Transverse colon (tissue), 4 donors: ENCODE data around the gene KBTBD4. TPM values are rescaled to one million over a fixed set of nuclear protein-coding genes. Genes with fewer than 3 reads are reported as not detected.

Experiments
- DNase-seq: peaks from one replicate; pipeline ENCODE4 v3.0.0-alpha.2; 2019
- H3K27ac ChIP-seq, 4 donors: fragments of 200-600 bp; sonication (generic); 2 replicates each; pipeline ENCODE4 v1.5.1; 2016 to 2018; ENCODE audit warnings: inconsistent platforms in 4 of 4
- H3K27me3 ChIP-seq: fragments of 200-600 bp; sonication (generic); 2 replicates; pipeline ENCODE4 v1.5.1; 2017; ENCODE audit warnings: inconsistent platforms
- H3K36me3 ChIP-seq, 4 donors: fragments of 200-600 bp; sonication (generic); 2 replicates each; pipeline ENCODE4 v1.5.1; 2017 to 2019; ENCODE audit warnings: inconsistent platforms in 4 of 4
- H3K4me1 ChIP-seq, 4 donors: fragments of 200-600 bp; sonication (generic); 2 replicates each; pipeline ENCODE4 v1.5.1; 2017 to 2020; ENCODE audit warnings: inconsistent platforms in 4 of 4
- H3K4me3 ChIP-seq, 4 donors: fragments of 200-600 bp; sonication (generic); 1 replicate in 1 of 4; 2 replicates in 3 of 4; pipeline versions ENCODE4 v1.5.1 to v1.6.1; 2017 to 2019; ENCODE audit warnings: inconsistent platforms in 4 of 4
- H3K9me3 ChIP-seq, 2 donors: fragments of 200-600 bp; sonication (generic); 2 replicates each; pipeline ENCODE4 v1.5.1; 2017 to 2019; ENCODE audit warnings: inconsistent platforms in 2 of 2
- CTCF ChIP-seq, 5 experiments: fragments of 200-600 bp in 3 of 5; fragments of 450-650 bp in 2 of 5; sonication (generic) in 3 of 5; IDR thresholded peaks; 1 replicate in 2 of 5; 2 replicates in 3 of 5; pipeline ENCODE4 v1.5.1; 2016 to 2017; ENCODE audit warnings: antibody characterized with exemption in 5 of 5, inconsistent platforms in 3 of 5, mild to moderate bottlenecking in 2 of 5, moderate library complexity in 1 of 5
- EP300 ChIP-seq: sonication (generic); formaldehyde crosslinking; IDR thresholded peaks from one replicate; pipeline ENCODE4 v1.6.1; 2017; ENCODE audit warnings: antibody characterized with exemption, low read depth
- POLR2A ChIP-seq: fragments of 450-650 bp; IDR thresholded peaks from one replicate; pipeline ENCODE4 v1.6.1; 2016; ENCODE audit warnings: antibody characterized with exemption, mild to moderate bottlenecking, moderate library complexity
- POLR2AphosphoS5 ChIP-seq, 3 donors: sonication (generic); formaldehyde crosslinking; IDR thresholded peaks; one replicate each; pipeline ENCODE4 v1.6.1; 2016; ENCODE audit warnings: antibody characterized with exemption in 3 of 3
- WGBS, 2 donors: methylation state at CpG; one replicate each; pipeline ENCODE4 v1.1.5; 2018; ENCODE audit warnings: low coverage in 1 of 2; 5-methylcytosine and 5-hydroxymethylcytosine counted together
- in situ Hi-C, 4 donors: fragments of 200-750 bp; cut with MboI; loops; one replicate each; pipeline versions ENCODE4 v1.15.0 to v1.15.1; 2017; ENCODE audit warnings: low sequenced_read_pairs in 3 of 4, low pct_ligation_motif_present in 1 of 4, low pct_unique_long_range_greater_than_20kb in 1 of 4
- intact Hi-C: fragments of 100-400 bp; cut with DNase I; formaldehyde crosslinking; loops from one replicate; pipeline ENCODE4 v1.15.1; 2023; ENCODE audit warnings: low total_unique reads
- total RNA-seq, 4 donors: library from RNA; depleted of rRNA; stranded (reverse); fragments of >200 nt; gene quantifications; one replicate each; pipeline ENCODE4 v1.1.0, GENCODE V29; 2016

KBTBD4 gene
- total RNA-seq, 4 donors from 2014 or later, result 9.4 to 20.3 (median 16.5) TPM

DNA sequence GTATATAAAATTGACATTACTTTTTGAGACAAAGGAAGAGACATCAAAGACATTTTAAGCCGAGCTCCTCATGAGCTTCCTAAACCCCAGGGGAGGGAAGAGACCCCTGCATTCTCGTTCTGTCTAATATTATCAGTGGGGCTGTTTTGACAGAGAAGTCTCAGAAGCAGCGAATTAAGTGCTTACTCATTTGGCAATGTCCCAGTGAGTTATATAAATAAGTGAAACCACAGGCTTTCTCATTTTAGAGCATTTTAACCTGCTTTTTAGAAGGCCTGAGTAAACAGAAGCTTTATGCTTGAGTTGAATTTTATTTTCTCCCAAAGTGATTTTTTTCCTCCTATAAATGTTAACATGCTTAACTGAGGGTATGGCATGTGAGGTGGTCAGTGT lies 38.6 kb upstream of the KBTBD4 start:
- H3K9me3 ChIP-seq, result no peaks in the 10 kb centered on the region
- no peaks in the 10 kb centered on the region for H3K27me3 ChIP-seq
- DNase-seq, result no peak
- H3K4me3 ChIP-seq, result no peak overlapping the region
- WGBS, 2 donors, result 63 to 75% methylated on average over 3 of the region's 3 CpGs
- H3K4me1 ChIP-seq, result peaks cover 0 to 7% (median 0%) of the 10 kb centered on the region in 4 donors
- in situ Hi-C loops (no loop called here), intact Hi-C loops (no loop called here)
- H3K27ac ChIP-seq, result no peak overlapping the region
- H3K36me3 ChIP-seq, result peaks cover 0 to 35% (median 9%) of the 10 kb centered on the region in 4 donors
- TF ChIP-seq POLR2AphosphoS5 (IDR thresholded peaks at IDR 0.05), result no peak
- no peak for TF ChIP-seq CTCF (IDR thresholded peaks at IDR 0.05)

DNA sequence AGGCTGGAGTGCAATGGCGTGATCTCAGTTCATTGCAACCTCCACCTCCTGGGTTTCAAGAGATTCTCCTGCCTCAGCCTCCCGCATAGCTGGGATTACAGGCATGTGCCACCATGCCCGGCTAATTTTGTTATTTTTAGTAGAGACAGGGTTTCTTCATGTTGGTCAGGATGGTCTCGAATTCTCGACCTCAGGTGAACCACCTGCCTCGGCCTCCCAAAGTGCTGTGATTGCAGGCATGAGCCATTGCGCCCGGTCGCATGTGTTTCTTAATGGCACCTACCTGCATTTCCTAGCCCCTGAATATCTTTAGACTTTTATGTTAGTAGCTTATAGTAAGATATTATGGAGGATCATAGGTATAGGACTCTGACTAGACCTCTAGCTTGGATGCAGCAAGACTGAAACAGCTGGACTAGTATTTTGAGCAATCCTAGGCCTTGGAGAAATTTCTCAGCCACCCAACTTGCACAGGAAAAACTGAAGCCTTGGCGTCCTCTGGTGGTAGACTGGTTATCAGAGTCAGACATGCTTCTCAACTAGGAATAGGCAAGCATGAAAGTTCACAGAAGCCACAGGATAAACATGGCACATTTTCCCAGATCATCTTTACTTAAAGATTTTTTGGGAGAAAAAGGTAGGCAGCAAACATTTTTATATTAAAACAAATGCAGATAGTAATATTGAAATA lies 38.1 kb upstream of the KBTBD4 start:
- H3K36me3 ChIP-seq, result peaks cover 0 to 29% (median 6%) of the 10 kb centered on the region in 4 donors
- peak; percentile 25 for DNase-seq
- H3K4me1 ChIP-seq, result peaks cover 0 to 7% (median 0%) of the 10 kb centered on the region in 4 donors
- no peak overlapping the region for H3K4me3 ChIP-seq
- intact Hi-C loops, result no loop called here
- no peaks in the 10 kb centered on the region for H3K27me3 ChIP-seq
- no peak overlapping the region for H3K27ac ChIP-seq
- no peaks in the 10 kb centered on the region for H3K9me3 ChIP-seq
- in situ Hi-C loops, result no loop called here
- 70 to 88% methylated on average over 3 to 10 of the region's 10 CpGs for WGBS, 2 donors
- TF ChIP-seq CTCF (IDR thresholded peaks at IDR 0.05), result peak; percentile 36 to 42 (median 38)
- no peak for TF ChIP-seq POLR2AphosphoS5 (IDR thresholded peaks at IDR 0.05)

GRCh38 chr11:47615249-47615648 lies 36.5 kb upstream of the KBTBD4 start:
- Histone ChIP-seq H3K4me3 (no peak overlapping the region), H3K27me3 (no peaks in the 10 kb centered on the region), H3K9me3 (no peaks in the 10 kb centered on the region), H3K36me3 (peaks cover 0 to 13% (median 2%) of the 10 kb centered on the region in 4 donors), H3K27ac (no peak overlapping the region), H3K4me1 (peaks cover 0 to 12% (median 0%) of the 10 kb centered on the region in 4 donors)
- no peak for DNase-seq
- TF ChIP-seq CTCF (IDR thresholded peaks at IDR 0.05) (no peak), POLR2AphosphoS5 (IDR thresholded peaks at IDR 0.05) (no peak), POLR2A (no peak), EP300 (no peak)
- in situ Hi-C loops (no loop called here), intact Hi-C loops (no loop called here)

DNA sequence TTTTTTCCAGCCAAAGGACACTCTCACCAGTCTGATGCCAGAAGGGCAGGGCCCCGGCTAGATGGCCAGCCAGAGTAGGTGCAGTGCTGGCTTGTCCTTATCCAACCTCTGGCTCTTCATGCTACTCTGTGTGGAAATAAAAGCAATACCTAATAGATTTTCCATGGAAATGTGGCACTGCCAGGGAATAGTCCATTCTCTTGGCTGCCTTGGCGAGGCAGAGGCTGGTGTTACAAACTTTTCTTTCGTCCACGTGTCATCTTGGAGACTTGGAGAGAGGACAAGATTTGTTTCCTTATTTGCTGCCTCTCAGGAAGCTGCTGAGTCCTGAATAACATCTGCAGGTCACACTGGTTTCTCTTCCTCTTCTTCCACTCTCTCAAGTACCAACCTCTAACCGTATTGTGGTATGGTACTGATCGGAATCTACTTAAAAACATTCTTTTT lies 32.6 kb upstream of the KBTBD4 start:
- intact Hi-C loops (no loop called here), in situ Hi-C loops (no loop called here)
- TF ChIP-seq POLR2AphosphoS5 (IDR thresholded peaks at IDR 0.05), result no peak
- no peak for TF ChIP-seq POLR2A
- no peak for TF ChIP-seq CTCF (IDR thresholded peaks at IDR 0.05)
- no peak for TF ChIP-seq EP300
- 79% methylated on average over 6 of the region's 6 CpGs; no CpG with 5 or more reads in 1 of the 2 donors for WGBS, 2 donors
- Histone ChIP-seq H3K4me3 (no peak overlapping the region), H3K27me3 (no peaks in the 10 kb centered on the region), H3K36me3 (no peaks in the 10 kb centered on the region), H3K4me1 (peaks cover 0 to 5% (median 0%) of the 10 kb centered on the region in 4 donors), H3K27ac (no peak overlapping the region), H3K9me3 (no peaks in the 10 kb centered on the region)
- no peak for DNase-seq
